NCI-H146 treated with DMSO at 0.1 percent for 48 hours (cell line): Measurements from ENCODE around the gene MYO1C.
"Not testable (repeated sequence)": the region's sequence is repeated elsewhere in the genome, so short reads cannot be mapped to it uniquely, and the experiment has no call there.

Source experiments
- DNase-seq: peaks from one replicate; lab custom pipeline; 2025; ENCODE audit not compliant: unreplicated experiment; lab: John Stamatoyannopoulos, UW

The MYO1C gene

GRCh38 chr17:1509290-1509881 lies 16.9 kb upstream of the MYO1C start:
- no peak for DNase-seq

GRCh38 chr17:1508709-1509108 lies 16.2 kb upstream of the MYO1C start:
- DNase-seq = not testable (repeated sequence)

GRCh38 chr17:1506649-1507267 lies 14.3 kb upstream of the MYO1C start:
- no peak for DNase-seq

- DNase-seq = no peak
Measured at GRCh38 chr17:1505586-1505985, 13.1 kb upstream of the MYO1C start.

GRCh38 chr17:1504866-1505265 lies 12.4 kb upstream of the MYO1C start:
- DNase-seq = no peak

- no peak for DNase-seq
Measured at GRCh38 chr17:1503699-1504098, 11.2 kb upstream of the MYO1C start.

- DNase-seq = no peak
Measured at GRCh38 chr17:1498869-1499268, 6.4 kb upstream of the MYO1C start.

- DNase-seq = no peak
Measured at GRCh38 chr17:1498233-1498632, 5.7 kb upstream of the MYO1C start.

GRCh38 chr17:1497831-1498230 lies 5.3 kb upstream of the MYO1C start:
- DNase-seq = no peak

GRCh38 chr17:1496869-1497268 lies 4.4 kb upstream of the MYO1C start:
- DNase-seq = no peak

- DNase-seq = no peak
Measured at GRCh38 chr17:1495265-1495989, 2.9 kb upstream of the MYO1C start.

- no peak for DNase-seq
Measured at GRCh38 chr17:1494736-1495253, 2.3 kb upstream of the MYO1C start.

GRCh38 chr17:1494203-1494602 lies 1.7 kb upstream of the MYO1C start:
- no peak for DNase-seq

- no peak for DNase-seq
Measured at GRCh38 chr17:1493291-1493980, 950 bp upstream of the MYO1C start.

- no peak for DNase-seq
Measured at GRCh38 chr17:1491443-1492248, 840 bp downstream of the MYO1C start.

- peak; percentile 9 for DNase-seq
Measured at GRCh38 chr17:1490643-1491442, 1.6 kb downstream of the MYO1C start.

- DNase-seq = no peak
Measured at GRCh38 chr17:1488826-1489270, 3.6 kb downstream of the MYO1C start.

- peak; percentile 37 for DNase-seq
Measured at GRCh38 chr17:1487939-1488825, 4.3 kb downstream of the MYO1C start.
